Dermis microvascular lymphatic vessel endothelial cell (primary cell): ENCODE measurements around the gene PKNOX2. TPM values are rescaled to one million over a fixed set of nuclear protein-coding genes. Genes with fewer than 3 reads are reported as not detected.

Source experiments
- DNase-seq, 2 donors: peaks; one replicate each; pipeline versions ENCODE4 v3.0.0 to v3.0.0-alpha.2; 2010; ENCODE audit warnings: low read depth in 2 of 2
- total RNA-seq: library from RNA; depleted of rRNA; stranded (reverse); fragments of >200 nt; gene quantifications from 2 replicates; pipeline ENCODE4 v1.2.1, GENCODE V29; 2014

The PKNOX2 gene
- total RNA-seq, 1 donor from 2014 or later, result not detected

GRCh38 chr11:125431009-125431408, 266.5 kb downstream of the PKNOX2 start:
- no peak for DNase-seq

DNA sequence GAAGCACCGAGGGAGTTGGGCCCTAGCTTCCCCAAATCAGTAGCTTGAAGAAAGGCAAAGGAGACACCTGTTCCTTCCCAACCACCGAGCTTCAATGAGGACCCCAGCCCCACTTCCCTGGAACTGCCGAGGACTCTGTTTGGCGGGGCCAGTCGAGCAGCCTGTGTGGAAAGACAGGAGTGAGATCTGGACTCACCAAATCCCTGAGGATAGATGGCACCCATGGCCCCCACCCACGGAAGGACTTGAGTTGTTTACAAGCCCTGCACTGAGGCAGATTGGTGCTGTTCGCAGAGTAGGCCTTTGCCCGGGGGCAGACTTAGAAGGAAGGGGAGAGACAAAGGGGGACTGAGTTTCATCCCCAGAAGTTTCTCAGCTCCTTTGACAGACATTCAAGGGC, 266.9 kb downstream of the PKNOX2 start:
- no peak for DNase-seq

- peak; percentile 14 to 60 for DNase-seq
These were observed 269.0 kb downstream of the PKNOX2 start for GRCh38 chr11:125433454-125434121.

DNA sequence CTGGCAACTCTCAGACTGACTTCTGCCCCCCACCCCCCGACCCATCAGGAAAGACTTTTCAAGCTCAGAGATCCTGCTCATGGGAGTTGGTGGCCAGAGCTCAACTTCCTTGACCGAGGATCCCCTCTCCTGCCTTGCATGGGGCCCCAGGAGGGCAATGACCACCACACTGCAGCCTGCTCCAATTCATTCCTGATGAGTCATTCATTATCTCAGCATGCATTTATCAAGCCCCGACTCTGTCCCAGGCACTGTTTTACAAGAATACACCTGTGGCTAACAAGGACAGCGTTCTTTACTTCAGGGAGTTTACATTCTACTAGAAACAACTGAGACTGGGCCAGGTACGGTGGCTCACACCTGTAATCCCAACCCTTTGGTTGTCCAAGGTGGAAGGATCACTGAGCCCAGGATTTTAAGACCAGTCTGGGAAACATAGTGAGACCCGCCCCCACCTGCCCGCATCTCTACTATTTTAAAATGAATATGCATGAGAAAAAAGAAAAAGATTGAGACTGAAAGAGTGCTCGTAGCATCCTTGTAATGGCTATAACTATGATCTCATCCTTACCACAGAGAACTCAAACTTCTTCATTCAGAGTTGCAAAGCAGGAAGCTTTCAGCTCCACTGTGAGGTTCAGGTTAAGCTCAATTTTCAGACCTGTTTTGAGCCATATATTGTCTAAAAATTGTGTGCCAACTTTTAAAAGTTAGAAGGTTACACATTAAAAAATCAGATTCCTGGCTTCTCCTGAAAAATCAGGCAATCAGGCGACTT, 271.1 kb downstream of the PKNOX2 start:
- no peak for DNase-seq

GRCh38 chr11:125441648-125442410, 277.3 kb downstream of the PKNOX2 start:
- DNase-seq, result no peak

GRCh38 chr11:125442946-125443345, 278.4 kb downstream of the PKNOX2 start:
- no peak for DNase-seq

DNA sequence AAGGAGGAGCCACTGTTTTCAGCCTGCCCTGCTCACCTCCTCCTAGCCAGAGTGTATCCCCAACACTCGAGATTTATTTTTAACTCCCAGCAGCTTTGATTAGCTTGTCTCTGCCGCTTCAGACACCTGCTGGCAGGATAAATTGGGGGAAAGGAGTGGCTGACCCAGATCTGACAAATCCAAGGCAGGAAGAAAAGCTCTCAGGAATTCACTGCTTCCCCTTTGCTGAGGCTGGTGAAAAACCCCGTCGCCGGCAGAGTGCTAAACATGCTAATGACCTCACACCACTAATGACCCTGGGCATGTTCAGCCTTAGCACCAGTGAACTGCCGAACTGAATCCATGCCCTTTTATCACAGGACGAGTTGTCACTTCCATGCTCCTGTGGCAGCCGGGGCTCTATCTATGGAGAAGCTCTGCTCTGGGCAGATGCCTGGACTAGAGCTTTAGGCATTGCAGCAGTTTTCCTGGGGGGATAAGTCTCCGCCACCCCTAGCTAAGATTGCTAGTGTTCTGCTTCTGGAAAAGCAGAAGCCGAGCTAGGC, 279.3 kb downstream of the PKNOX2 start:
- DNase-seq, result no peak

GRCh38 chr11:125445731-125446130, 281.2 kb downstream of the PKNOX2 start:
- DNase-seq, result no peak

DNA sequence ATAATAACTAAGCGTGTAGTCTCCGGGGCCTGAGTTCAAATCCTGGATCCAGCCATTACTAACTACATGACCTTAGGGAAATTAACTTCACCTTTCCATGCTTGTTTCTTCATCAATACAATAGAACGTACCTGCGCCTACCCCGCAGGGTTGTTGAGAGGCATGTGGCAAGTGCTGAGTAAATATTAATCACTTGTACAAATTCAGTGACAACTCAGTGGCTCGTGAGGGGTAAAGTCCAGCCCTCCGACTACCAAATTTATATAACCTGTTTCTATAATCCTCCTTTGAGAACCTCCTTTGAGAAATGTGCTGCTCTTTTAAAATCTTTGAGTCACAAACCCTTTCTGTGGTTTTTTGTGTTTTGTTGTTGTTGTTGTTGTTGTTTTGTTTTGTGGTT, 281.7 kb downstream of the PKNOX2 start:
- DNase-seq, result no peak

DNA sequence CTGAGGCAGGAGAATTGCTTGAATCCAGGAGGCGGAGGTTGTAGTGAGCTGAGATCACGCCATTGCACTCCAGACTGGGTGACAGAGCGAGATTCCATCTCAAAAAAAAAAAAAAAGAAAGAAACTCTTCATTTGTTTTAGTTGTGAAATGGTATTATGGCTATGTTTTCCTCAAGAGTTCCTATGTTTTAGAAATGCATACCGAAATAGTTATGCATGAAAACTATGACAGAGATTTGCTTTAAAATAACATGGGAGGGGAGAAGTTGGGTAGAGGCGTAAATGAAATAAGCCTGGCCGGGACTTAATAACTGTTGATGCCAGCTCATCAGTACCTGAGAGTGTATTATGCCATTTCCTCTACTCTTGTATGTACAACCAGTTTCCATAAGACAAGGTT, 283.2 kb downstream of the PKNOX2 start:
- no peak for DNase-seq

GRCh38 chr11:125448136-125448535, 283.6 kb downstream of the PKNOX2 start:
- no peak for DNase-seq

GRCh38 chr11:125449565-125449964, 285.0 kb downstream of the PKNOX2 start:
- DNase-seq, result no peak

DNA sequence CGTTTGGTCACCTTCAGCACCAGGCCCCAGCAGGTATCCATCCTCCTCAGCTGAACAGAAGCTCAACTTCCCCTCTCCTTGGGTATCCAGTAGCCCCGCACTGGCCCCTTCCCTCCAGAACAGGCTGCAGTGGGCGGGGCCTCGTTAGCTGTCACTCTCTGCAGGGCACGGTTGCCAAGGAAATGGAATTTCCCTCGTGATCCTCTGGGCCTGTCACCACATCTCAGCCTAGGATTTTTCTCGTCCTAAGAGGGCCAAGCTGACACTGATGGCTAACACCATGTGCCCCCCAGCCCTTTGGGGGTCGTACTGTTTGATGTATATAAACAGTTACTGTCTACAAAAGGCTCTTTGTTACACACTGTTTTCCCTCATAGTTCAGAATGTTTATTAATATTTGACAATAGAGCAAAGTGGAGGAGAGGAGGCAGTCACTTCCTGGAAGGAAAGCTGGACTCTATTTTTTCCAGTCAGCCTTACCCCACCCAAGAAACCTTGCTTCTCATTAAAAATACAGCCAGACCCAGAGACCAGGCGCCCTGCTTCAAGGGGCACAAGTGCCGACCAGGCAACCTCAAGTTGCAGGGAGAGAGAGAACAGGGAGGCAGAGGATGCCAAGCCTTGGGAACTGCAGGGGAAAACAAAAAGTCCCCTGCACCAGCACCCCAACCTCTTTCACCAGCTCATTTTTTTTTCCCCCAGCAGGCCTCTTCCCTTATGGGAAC, 287.0 kb downstream of the PKNOX2 start:
- DNase-seq, result peak; percentile 10 to 52

DNA sequence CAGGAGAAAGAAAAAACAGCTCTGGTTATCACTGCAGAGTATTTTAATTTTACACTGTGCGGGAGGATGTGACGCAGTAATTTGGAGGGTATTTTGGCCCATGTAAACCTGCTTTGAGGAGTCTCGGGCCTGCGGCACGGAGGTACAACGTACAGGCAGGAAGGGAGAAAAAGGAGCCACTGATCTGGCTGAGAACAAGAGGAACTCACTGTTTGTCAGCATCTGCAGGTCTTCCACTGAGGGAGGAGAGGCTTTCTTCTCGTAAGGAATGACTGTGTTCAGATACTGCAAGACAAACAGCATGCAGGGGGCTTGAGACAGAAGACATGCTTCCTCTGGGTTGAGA, 287.5 kb downstream of the PKNOX2 start:
- no peak for DNase-seq

DNA sequence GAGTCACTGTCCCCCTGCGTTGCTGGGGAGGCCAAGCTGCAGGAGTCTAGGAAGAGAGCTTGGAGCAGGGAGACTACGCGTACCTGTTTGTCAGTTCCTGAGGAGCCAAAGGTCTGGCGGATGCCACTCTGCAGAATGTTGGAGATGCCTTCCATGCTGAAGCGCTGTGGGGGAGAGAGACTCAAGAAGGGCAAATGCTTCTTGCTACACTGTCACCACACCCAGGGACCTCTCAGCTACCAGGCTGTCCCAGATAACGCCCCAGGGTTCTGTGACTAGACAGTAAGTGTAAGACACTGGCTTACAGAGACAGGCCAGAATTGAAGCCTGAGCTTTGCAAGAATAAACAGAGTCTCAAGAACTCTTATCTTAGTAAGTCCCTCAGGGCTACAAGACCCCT, 289.5 kb downstream of the PKNOX2 start:
- DNase-seq, result no peak

GRCh38 chr11:125455851-125456250, 291.3 kb downstream of the PKNOX2 start:
- no peak for DNase-seq

GRCh38 chr11:125457814-125458343, 293.3 kb downstream of the PKNOX2 start:
- peak; percentile 4 to 25 for DNase-seq

- no peak for DNase-seq
These were observed 295.7 kb downstream of the PKNOX2 start for GRCh38 chr11:125460275-125460674.

DNA sequence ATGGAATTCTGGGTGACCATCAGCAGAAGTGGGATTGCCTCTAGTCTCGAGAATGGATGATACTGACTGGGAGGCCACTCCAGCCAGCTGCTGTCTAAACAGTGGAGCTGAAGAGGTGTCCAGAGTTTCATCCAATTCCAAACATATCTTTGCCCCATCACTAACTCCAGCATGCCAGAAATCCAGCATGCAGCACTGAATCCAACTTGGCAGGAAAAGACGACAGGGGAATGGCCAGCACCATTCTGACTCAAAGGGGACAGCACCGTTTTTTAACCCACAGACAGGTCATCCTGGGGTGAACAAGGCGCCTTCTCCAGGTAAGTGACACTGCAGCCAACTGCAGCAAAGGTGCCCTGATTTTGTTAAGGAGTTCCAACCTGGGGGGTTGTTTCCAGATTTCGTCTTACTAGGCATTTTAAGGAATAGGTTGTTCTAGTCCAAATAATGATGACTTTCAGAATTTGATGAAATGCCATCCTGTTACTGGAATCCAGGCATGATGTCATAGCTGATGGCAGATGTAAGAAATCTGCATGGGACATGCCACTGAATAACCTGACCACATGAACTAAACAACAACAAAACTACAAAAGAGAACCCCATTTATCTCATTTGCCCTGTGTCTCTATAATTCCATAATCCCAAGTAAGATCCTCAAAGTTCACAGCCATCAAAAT, 299.2 kb downstream of the PKNOX2 start:
- DNase-seq, result no peak

DNA sequence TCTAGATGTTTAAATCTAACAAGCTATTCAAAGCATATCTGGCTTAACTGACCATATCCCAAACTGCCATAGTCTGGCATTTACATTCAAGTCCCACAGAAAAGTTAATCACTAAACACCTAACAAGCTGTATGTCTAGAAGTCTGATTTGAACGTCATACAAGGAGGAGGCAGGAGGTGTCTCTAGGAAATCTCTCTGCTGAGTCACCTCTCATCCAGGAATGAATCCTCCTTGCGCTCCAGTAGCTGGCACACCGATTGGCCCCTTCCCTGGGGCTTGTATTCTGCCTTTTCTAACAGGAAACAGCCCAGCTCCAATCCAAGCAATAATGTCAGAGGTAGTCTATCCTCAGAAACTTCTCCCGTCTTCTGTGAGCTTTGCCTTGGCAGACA, 299.7 kb downstream of the PKNOX2 start:
- DNase-seq, result peak in 1 of 2 donors; percentile 12

DNA sequence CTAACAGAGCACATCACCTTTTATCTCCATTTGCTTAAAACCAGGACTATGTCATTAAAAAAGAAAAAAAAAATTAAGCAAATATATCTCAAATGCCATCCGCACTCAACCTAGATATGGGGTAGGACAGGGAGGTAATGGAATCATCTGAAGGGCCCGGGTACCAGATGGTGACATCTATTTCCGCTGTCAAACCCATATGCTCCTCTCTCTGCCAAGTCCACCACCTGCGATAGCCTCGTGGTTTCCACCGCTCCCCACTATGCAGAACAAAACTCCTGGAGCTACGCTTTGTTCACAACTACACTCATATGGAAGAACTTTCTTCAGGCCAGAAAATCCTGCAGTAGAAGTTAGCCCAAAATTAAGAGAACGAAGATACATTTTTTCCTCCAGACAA, 300.1 kb downstream of the PKNOX2 start:
- no peak for DNase-seq
